Prostate gland (tissue), 2 donors: ENCODE data around the gene GALNT2. TPM values are rescaled to one million over a fixed set of nuclear protein-coding genes. Genes with fewer than 3 reads are reported as not detected.

Source experiments
- DNase-seq: peaks from one replicate; pipeline ENCODE4 v3.0.0-alpha.2; 2019; ENCODE audit warnings: low spot score
- H3K27ac ChIP-seq, 2 donors: fragments of 200-600 bp; sonication (generic); 2 replicates each; pipeline ENCODE4 v1.5.1; 2017 to 2019
- H3K27me3 ChIP-seq: fragments of 200-600 bp; sonication (generic); replicated peaks from 2 replicates; pipeline ENCODE4 v1.5.1; 2019; ENCODE audit not compliant: insufficient read depth
- H3K36me3 ChIP-seq, 2 donors: fragments of 200-600 bp; sonication (generic); 1 replicate in 1 of 2; 2 replicates in 1 of 2; pipeline versions ENCODE4 v1.5.1 to v1.8.1; 2017 to 2019
- H3K4me1 ChIP-seq: fragments of 200-600 bp; sonication (generic); replicated peaks from 2 replicates; pipeline ENCODE4 v1.5.1; 2019
- H3K4me3 ChIP-seq, 2 donors: fragments of 200-600 bp; sonication (generic); 2 replicates each; pipeline ENCODE4 v1.5.1; 2017 to 2019
- H3K9me3 ChIP-seq: fragments of 200-600 bp; sonication (generic); 2 replicates; pipeline ENCODE4 v1.5.1; 2017
- POLR2A ChIP-seq: fragments of 450-650 bp; IDR thresholded peaks from one replicate; pipeline ENCODE4 v1.6.1; 2016; ENCODE audit warnings: antibody characterized with exemption, mild to moderate bottlenecking
- POLR2AphosphoS5 ChIP-seq: sonication (generic); formaldehyde crosslinking; IDR thresholded peaks from one replicate; pipeline ENCODE4 v1.6.1; 2017; ENCODE audit warnings: antibody characterized with exemption
- WGBS: methylation state at CpG from one replicate; pipeline ENCODE4 v1.1.5; 2018; 5-methylcytosine and 5-hydroxymethylcytosine counted together
- intact Hi-C: fragments of 100-400 bp; cut with DNase I; formaldehyde crosslinking; loops from one replicate; pipeline ENCODE4 v1.14.2; 2022
- total RNA-seq, 2 donors: library from RNA; depleted of rRNA; stranded (reverse); fragments of >200 nt; gene quantifications; one replicate each; pipeline ENCODE4 v1.1.0, GENCODE V29; 2016
- TF ChIP-seq, protein P1 (sequence below), 4 experiments: fragments of 200-600 bp in 2 of 4; fragments of 450-650 bp in 2 of 4; sonication (generic) in 2 of 4; IDR thresholded peaks; 1 replicate in 3 of 4; 2 replicates in 1 of 4; pipeline ENCODE4 v1.5.1; 2016 to 2019; ENCODE audit warnings: antibody characterized with exemption in 4 of 4, mild to moderate bottlenecking in 2 of 4, moderate library complexity in 2 of 4

GALNT2 gene
- total RNA-seq, 2 donors from 2014 or later: 34.1 to 125 TPM

DNA sequence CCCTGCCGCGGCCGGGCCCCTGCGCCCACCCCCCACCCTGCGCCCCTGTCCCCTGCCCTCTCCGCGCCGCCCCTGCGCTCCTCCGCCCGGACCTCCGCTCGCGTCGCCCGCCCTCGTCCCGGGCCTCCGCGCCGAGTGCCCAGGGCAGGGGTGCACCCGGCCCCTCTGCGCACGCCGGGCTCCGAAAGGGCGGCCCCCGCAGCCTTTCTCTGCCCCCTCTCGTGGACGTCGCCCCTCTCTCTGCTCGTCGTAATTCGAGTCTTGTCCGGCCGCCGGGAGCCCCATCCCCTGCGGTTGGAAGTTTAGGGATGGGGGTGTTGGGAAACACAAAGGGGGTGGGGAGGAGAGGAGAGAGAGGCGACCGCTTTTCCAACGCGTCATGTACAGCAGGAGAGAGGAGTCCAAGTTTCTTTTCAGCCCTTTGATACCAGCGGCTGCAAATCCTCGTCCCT is 407 bp downstream of the GALNT2 start:
- peak; percentile 14 for DNase-seq
- TF ChIP-seq, protein P1, sequence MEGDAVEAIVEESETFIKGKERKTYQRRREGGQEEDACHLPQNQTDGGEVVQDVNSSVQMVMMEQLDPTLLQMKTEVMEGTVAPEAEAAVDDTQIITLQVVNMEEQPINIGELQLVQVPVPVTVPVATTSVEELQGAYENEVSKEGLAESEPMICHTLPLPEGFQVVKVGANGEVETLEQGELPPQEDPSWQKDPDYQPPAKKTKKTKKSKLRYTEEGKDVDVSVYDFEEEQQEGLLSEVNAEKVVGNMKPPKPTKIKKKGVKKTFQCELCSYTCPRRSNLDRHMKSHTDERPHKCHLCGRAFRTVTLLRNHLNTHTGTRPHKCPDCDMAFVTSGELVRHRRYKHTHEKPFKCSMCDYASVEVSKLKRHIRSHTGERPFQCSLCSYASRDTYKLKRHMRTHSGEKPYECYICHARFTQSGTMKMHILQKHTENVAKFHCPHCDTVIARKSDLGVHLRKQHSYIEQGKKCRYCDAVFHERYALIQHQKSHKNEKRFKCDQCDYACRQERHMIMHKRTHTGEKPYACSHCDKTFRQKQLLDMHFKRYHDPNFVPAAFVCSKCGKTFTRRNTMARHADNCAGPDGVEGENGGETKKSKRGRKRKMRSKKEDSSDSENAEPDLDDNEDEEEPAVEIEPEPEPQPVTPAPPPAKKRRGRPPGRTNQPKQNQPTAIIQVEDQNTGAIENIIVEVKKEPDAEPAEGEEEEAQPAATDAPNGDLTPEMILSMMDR (IDR thresholded peaks at IDR 0.05): no peak
- no peak for TF ChIP-seq POLR2AphosphoS5
- no peak for TF ChIP-seq POLR2A
- Histone ChIP-seq H3K36me3 (no peaks in the 10 kb centered on the region), H3K27me3 (no peaks in the 10 kb centered on the region), H3K4me1 (no peaks in the 10 kb centered on the region), H3K4me3 (peak overlapping the region; percentile 77 to 91), H3K27ac (peak overlapping the region; percentile 82 to 89), H3K9me3 (no peaks in the 10 kb centered on the region)
- intact Hi-C loops: loop anchor here (5.0 kb wide), 2 partner anchors 125 to 145 kb away; no protein-coding TSS in a partner anchor
- WGBS: 0% methylated on average over 42 of the region's 44 CpGs

DNA sequence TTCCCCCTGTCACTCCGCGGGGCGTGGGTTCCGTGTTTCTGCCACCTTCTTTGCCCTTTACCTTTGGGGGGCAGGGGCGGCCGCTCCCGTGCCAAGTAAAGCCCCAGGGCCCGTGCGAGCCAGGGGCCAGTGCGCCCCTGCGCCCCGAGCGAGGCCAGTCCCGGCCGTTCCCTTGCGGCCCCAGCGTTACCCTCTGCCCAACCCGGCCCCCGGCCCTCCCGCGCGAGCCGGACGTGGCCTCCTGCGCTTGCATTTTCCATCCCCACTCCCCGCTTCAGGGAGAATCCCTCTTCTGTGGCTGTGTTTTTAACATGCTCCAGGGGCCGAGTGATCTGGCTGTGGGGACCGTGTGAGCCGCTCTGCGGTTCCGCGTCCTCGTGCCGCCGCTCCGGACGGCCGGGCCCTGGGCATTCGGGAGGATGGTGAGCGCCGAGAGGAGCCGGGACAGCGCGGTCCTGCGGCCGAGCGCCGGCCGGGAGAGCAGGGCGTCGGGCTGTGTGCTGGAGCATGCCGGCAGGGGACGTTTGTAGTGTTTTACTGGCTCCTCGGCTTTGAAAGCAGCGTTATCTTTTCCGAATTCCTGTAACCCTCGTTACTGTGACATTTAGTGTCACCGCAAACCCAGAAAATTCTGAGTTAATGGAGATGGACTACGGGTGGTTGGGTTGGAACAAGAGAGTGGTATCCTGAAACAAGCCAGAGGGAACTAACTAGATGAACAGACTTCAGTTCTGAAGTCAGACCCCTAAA is 1.0 kb downstream of the GALNT2 start:
- Histone ChIP-seq H3K27me3 (no peaks in the 10 kb centered on the region), H3K9me3 (no peaks in the 10 kb centered on the region), H3K27ac (peak overlapping the region; percentile 82 to 89), H3K4me1 (no peaks in the 10 kb centered on the region), H3K36me3 (no peaks in the 10 kb centered on the region), H3K4me3 (peak overlapping the region; percentile 77 to 91)
- TF ChIP-seq POLR2A: no peak
- TF ChIP-seq, protein P1 (IDR thresholded peaks at IDR 0.05): peak in 1 of 4 experiments; percentile 6
- under 1% methylated on average over 58 of the region's 59 CpGs for WGBS
- intact Hi-C loops: loop anchor here (5.0 kb wide), 2 partner anchors 124 to 144 kb away; no protein-coding TSS in a partner anchor
- DNase-seq: peak; percentile 17

DNA sequence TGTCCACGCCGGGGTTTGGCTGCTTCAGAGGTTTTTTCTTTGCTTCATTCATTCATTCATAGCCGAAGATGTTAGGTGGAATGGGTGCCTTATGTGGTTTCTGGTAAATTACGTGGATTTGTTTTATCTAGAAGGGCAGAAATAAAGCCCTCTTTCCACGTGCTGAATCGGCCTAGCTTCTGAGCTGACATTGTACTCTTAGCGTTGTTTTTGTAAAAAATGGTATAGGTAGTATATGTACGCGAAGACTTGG is 1.5 kb downstream of the GALNT2 start:
- intact Hi-C loops: loop anchor here (5.0 kb wide), 2 partner anchors 124 to 144 kb away; no protein-coding TSS in a partner anchor
- no peak for DNase-seq
- H3K4me1 ChIP-seq: no peaks in the 10 kb centered on the region

DNA sequence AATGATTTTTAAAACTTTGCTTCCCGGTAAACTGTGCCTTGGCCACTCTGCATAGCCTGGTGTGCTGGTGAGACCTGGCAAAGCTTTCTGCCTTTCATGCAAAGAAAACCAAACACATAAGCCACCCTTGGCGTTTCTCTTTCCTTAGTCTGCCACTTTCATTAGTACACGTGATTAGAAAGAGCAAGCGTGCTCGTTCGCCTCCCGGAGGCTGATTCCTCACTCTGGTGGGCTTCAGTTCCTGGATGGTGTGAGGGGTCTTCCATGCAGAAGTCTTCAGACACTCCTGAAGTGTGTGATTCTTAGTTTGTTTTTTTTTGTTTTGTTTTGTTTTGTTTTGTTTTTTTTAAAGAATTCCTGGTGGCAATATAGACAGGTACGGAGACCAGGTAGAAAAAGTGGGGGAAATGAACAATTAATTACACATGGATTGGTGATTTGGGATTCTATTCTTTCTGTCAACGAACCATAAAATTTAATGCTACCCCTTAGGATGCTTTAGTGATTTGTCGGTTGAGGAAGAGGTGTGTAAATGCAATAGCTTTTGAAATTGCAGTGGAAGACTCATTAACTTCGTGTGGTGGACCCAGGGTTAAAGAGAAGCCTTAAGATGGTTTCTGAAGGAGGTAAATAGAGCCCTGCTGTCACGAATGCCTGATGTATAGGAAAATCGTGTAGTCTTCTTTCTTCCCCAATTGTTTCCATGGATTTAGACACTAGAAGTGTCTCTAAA is 2.1 kb downstream of the GALNT2 start:
- intact Hi-C loops: loop anchor here (5.0 kb wide), 2 partner anchors 123 to 143 kb away; no protein-coding TSS in a partner anchor
- TF ChIP-seq, protein P1 (IDR thresholded peaks at IDR 0.05): peak in 1 of 4 experiments; percentile 14
- TF ChIP-seq POLR2AphosphoS5 (peak; percentile 50), POLR2A (no peak)
- Histone ChIP-seq H3K36me3 (no peaks in the 10 kb centered on the region), H3K27me3 (no peaks in the 10 kb centered on the region), H3K27ac (peak overlapping the region in 1 of 2 donors; percentile 89), H3K9me3 (no peaks in the 10 kb centered on the region), H3K4me1 (no peaks in the 10 kb centered on the region), H3K4me3 (peak overlapping the region; percentile 77 to 91)
- DNase-seq: peak; percentile 21
- 29% methylated on average over 13 of the region's 13 CpGs for WGBS

More for the DNA sequence above, 1.5 kb downstream of the GALNT2 start:
- Histone ChIP-seq H3K4me3 (peak overlapping the region; percentile 77 to 91), H3K27ac (peak overlapping the region; percentile 82 to 89), H3K27me3 (no peaks in the 10 kb centered on the region), H3K9me3 (no peaks in the 10 kb centered on the region), H3K36me3 (no peaks in the 10 kb centered on the region)
- 12% methylated on average over 9 of the region's 9 CpGs for WGBS
- no peak for TF ChIP-seq POLR2AphosphoS5
- TF ChIP-seq, protein P1 (IDR thresholded peaks at IDR 0.05): no peak
- TF ChIP-seq POLR2A: no peak
